ENCODE measurements around the gene OTOP2. TPM values are rescaled to one million over a fixed set of nuclear protein-coding genes. Genes with fewer than 3 reads are reported as not detected.
A peak's percentile ranks its signal among the peaks of the same experiment; 100 is the strongest.
"Not testable (repeated sequence)": the region's sequence is repeated elsewhere in the genome, so short reads cannot be mapped to it uniquely, and the experiment has no call there.

OTOP2 gene
- total RNA-seq, 1 donor from 2014 or later: not detected

DNA sequence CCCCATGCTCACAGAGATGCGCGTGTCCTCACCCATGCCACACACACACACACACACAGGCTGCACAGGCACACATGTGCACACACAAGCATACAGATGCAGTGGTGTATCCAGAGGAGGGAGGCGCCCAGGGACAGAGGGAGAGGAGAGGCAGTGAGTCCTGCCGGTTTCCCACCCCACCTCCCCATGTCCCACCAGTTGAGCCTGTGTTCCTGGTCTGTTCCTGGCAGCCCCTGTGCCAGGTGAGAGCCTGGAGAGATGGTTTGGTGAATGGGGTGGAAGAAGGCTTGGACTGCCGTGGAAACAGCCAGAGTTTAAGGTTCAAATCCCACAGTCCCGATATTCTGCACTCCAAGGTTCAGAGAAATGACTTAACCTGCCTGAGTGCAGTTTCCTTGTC is 20.4 kb upstream of the OTOP2 start:
- Mint-ChIP-seq H3K4me1 (no peaks in the 10 kb centered on the region), H3K4me3 (no peak overlapping the region), H3K27ac (ENCODE audit: unreplicated experiment) (peak overlapping the region; percentile 6), H3K36me3 (ENCODE audit: low read depth) (no peaks in the 10 kb centered on the region), H3K27me3 (ENCODE audit: low read depth) (peaks cover 34% of the 10 kb centered on the region), H3K9me3 (peaks cover 3% of the 10 kb centered on the region)
- TF ChIP-seq, protein P1, sequence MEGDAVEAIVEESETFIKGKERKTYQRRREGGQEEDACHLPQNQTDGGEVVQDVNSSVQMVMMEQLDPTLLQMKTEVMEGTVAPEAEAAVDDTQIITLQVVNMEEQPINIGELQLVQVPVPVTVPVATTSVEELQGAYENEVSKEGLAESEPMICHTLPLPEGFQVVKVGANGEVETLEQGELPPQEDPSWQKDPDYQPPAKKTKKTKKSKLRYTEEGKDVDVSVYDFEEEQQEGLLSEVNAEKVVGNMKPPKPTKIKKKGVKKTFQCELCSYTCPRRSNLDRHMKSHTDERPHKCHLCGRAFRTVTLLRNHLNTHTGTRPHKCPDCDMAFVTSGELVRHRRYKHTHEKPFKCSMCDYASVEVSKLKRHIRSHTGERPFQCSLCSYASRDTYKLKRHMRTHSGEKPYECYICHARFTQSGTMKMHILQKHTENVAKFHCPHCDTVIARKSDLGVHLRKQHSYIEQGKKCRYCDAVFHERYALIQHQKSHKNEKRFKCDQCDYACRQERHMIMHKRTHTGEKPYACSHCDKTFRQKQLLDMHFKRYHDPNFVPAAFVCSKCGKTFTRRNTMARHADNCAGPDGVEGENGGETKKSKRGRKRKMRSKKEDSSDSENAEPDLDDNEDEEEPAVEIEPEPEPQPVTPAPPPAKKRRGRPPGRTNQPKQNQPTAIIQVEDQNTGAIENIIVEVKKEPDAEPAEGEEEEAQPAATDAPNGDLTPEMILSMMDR (conservative IDR thresholded peaks at IDR 0.05): no peak
- DNase-seq (ENCODE audit: low read depth, low spot score): no peak

DNA sequence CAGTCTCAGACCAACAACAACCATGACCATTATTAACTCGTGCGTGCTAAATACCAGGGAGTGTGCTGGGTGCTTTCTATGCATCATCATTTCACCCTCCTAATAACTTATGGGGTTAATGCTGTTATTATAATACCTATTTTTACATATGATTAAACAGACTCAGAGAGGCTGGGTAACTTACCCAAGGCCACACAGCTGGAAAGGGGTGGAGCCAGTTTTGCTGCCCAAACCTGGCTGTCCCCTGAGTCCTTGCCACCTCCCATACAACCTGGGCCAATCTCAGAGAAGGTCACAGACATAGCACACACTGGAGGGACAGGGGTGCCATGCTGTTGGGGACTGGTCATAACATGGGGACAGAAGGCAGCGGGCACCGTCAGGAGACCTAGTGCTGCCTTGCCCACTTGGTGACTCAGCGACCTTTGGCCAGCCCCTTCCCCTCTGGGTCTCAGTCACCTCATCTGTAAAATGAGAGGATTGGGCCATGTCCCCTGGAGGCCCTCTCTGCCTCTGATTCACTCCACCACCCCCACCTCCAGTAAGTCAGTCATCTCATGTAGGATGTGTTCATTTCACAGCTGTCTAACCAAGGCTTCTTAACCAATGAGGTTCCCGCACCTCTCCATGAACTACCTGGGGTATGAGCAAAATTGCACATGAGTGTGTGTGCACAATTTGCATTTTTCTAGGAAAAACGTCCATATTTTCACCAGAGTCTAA is 19.2 kb upstream of the OTOP2 start:
- Mint-ChIP-seq H3K36me3 (ENCODE audit: low read depth) (no peaks in the 10 kb centered on the region), H3K4me3 (no peak overlapping the region), H3K27ac (ENCODE audit: unreplicated experiment) (no peak overlapping the region), H3K9me3 (peaks cover 3% of the 10 kb centered on the region), H3K27me3 (ENCODE audit: low read depth) (peaks cover 37% of the 10 kb centered on the region), H3K4me1 (no peaks in the 10 kb centered on the region)
- no peak for DNase-seq (ENCODE audit: low read depth, low spot score)
- TF ChIP-seq, protein P1 (conservative IDR thresholded peaks at IDR 0.05): no peak

DNA sequence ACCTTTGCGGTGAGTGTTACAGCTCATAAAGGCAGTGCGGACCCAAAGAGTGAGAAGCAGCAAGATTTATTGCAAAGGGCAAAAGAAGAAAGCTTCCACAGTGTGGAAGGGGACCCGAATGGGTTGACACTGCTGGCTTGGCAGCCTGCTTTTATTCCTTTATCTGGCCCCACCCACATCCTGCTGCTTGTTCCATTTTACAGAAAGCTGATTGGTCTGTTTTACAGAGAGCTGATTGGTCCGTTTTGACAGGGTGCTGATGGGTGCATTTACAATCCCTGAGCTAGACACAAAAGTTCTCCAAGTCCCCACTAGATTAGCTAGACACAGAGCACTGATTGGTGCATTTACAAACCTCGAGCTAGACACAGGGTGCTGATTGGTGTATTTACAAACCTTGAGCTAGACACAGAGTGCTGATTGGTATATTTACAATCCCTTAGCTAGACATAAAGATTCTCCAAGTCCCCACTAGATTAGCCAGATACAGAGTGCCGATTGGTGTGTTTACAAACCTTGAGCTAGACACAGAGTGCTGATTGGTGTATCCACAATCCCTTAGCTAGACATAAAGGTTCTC is 17.8 kb upstream of the OTOP2 start:
- not testable (repeated sequence) for H3K36me3 Mint-ChIP-seq (ENCODE audit: low read depth); DNase-seq (ENCODE audit: low read depth, low spot score); H3K4me1 Mint-ChIP-seq; H3K9me3 Mint-ChIP-seq; H3K4me3 Mint-ChIP-seq; H3K27ac Mint-ChIP-seq (ENCODE audit: unreplicated experiment)
- H3K27me3 Mint-ChIP-seq (ENCODE audit: low read depth): peaks cover 41% of the 10 kb centered on the region

DNA sequence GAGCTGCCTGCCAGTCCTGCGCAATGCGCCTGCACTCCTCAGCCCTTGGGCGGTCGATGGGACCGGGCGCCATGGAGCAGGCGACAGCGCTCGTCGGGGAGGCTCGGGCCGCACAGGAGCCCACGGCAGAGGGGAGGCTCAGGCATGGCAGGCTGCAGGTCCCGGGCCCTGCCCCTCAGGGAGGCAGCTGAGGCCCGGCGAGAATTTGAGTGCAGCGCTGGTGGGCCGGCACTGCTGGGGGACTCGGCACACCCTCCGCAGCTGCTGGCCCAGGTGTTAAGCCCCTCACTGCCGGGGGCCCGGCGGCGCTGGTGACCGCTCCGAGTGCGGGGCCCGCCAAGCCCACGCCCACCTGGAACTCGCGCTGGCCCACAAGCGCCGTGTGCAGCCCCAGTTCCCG is 17.1 kb upstream of the OTOP2 start:
- DNase-seq (ENCODE audit: low read depth, low spot score): no peak
- Mint-ChIP-seq H3K4me3 (no peak overlapping the region), H3K36me3 (ENCODE audit: low read depth) (no peaks in the 10 kb centered on the region), H3K27me3 (ENCODE audit: low read depth) (peaks cover 36% of the 10 kb centered on the region), H3K9me3 (peaks cover 3% of the 10 kb centered on the region), H3K27ac (ENCODE audit: unreplicated experiment) (no peak overlapping the region), H3K4me1 (no peaks in the 10 kb centered on the region)
- TF ChIP-seq, protein P1 (conservative IDR thresholded peaks at IDR 0.05): no peak

DNA sequence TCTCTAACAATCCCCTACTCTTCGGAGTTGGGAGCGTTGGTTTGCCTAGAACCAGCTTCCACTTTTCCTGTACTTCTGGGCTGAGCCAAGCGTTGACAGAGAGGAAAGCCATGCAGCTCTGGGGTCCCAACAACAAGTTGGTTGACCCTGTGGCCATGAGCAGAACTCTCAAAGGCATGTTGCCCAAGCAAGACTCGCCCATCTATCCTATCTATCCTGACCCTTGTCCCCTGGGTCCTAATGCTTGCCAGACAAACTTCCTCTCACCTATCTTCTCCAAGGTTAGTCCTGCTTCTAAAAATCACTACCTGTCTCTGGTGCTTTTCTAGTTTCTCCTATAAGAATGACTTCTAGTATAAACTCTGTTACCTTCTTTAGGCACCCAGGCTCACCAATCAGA is 15.0 kb upstream of the OTOP2 start:
- H3K4me1 Mint-ChIP-seq; H3K27ac Mint-ChIP-seq (ENCODE audit: unreplicated experiment): not testable (repeated sequence)

DNA sequence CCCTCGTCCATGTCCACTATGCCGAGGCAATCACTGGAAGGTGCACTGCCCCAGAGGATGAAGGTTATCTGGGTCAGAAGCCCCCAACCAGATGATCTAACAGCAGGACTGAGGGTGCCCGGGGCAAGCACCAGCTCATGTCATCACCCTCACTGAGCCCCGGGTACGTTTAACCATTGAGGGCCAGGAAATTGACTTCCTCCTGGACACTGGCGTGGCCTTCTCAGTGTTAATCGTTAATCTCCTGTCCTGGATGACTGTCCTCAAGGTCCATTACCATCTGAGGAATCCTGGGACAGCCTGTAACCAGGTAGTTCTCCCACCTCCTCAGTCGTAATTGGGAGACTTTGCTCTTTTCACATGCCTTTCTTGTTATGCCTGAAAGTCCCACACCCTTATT is 12.7 kb upstream of the OTOP2 start:
- H3K27me3 Mint-ChIP-seq (ENCODE audit: low read depth): peaks cover 30% of the 10 kb centered on the region
- H3K27ac Mint-ChIP-seq (ENCODE audit: unreplicated experiment); H3K4me1 Mint-ChIP-seq; DNase-seq (ENCODE audit: low read depth, low spot score); H3K36me3 Mint-ChIP-seq (ENCODE audit: low read depth); H3K9me3 Mint-ChIP-seq; H3K4me3 Mint-ChIP-seq: not testable (repeated sequence)

More for the DNA sequence above, 15.0 kb upstream of the OTOP2 start:
- H3K27me3 Mint-ChIP-seq (ENCODE audit: low read depth): peaks cover 32% of the 10 kb centered on the region
- H3K36me3 Mint-ChIP-seq (ENCODE audit: low read depth); H3K9me3 Mint-ChIP-seq; DNase-seq (ENCODE audit: low read depth, low spot score); H3K4me3 Mint-ChIP-seq: not testable (repeated sequence)

DNA sequence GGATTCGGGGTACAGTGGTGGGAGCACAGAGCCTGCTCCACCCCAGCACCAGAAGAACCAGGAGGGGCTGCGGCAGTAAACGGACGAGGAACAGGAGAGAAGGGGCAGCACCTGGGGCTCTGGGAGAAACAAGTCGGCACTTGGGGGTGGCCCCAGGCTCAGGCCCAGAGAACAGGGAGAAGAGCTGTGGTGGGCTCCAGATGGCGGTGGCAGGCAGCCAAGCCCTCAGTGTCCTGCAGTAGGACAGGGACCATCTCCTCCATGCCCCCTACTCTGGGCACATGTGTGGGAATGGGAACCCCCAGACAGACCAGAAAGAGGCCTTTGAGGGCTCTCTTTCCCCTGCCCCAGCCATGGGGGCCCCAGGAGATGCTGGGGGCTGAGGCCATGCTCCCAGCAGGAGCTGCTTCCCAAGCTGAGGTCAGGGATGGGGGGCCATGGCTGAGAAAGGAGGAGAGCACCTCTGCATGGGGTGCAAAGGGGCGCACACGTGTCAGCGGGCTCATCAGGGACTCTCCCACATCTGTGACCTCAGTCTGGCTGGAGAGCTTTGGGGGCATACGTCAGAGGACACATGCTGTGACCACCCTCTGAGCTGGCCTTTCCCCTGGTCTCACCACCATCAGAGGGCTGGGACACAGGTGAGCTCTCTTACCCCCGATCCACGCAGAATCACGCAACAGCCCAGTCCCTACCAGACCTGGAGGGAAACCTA is 7.8 kb upstream of the OTOP2 start:
- Mint-ChIP-seq H3K27me3 (ENCODE audit: low read depth) (peaks cover 18% of the 10 kb centered on the region), H3K4me1 (no peaks in the 10 kb centered on the region), H3K4me3 (no peak overlapping the region), H3K27ac (ENCODE audit: unreplicated experiment) (no peak overlapping the region), H3K9me3 (no peaks in the 10 kb centered on the region), H3K36me3 (ENCODE audit: low read depth) (no peaks in the 10 kb centered on the region)
- TF ChIP-seq, protein P1 (conservative IDR thresholded peaks at IDR 0.05): no peak
- DNase-seq (ENCODE audit: low read depth, low spot score): no peak

Data from neural crest cell (in vitro differentiated cells).